HepG2 (cell line): Measurements from ENCODE around the gene ABHD11. TPM values are rescaled to one million over a fixed set of nuclear protein-coding genes. Genes with fewer than 3 reads are reported as not detected.

Source experiments
- EED ChIP-seq: sonication (generic); formaldehyde crosslinking; IDR thresholded peaks from 2 replicates; pipeline ENCODE4 v1.5.0; 2020; ENCODE audit warnings: mild to moderate bottlenecking, missing genetic modification reagents
- ETS1 ChIP-seq: sonication (generic); formaldehyde crosslinking; IDR thresholded peaks from 2 replicates; pipeline ENCODE4 v1.4.0; 2020; ENCODE audit warnings: missing genetic modification reagents
- GABPB1 ChIP-seq: IDR thresholded peaks from 2 replicates; pipeline ENCODE4 v1.6.1; 2016; ENCODE audit warnings: mild to moderate bottlenecking, missing genetic modification reagents, moderate library complexity, missing compliant biosample characterization
- POGZ ChIP-seq: sonication (generic); formaldehyde crosslinking; IDR thresholded peaks from 2 replicates; pipeline ENCODE4 v1.4.0; 2020; ENCODE audit warnings: mild to moderate bottlenecking, missing genetic modification reagents
- SAP130 ChIP-seq: IDR thresholded peaks from 2 replicates; pipeline ENCODE4 v1.6.1; 2016; ENCODE audit warnings: low read depth
- ZNF234 ChIP-seq: sonication (generic); formaldehyde crosslinking; conservative IDR thresholded peaks from 2 replicates; pipeline ENCODE4 v1.5.1; 2020; ENCODE audit warnings: mild to moderate bottlenecking, missing genetic modification reagents
- ZNF431 ChIP-seq: sonication (generic); formaldehyde crosslinking; IDR thresholded peaks from 2 replicates; pipeline ENCODE4 v1.9.0; 2022; ENCODE audit warnings: missing genetic modification reagents, low read depth, mild to moderate bottlenecking, borderline replicate concordance
- ZNF770 ChIP-seq: sonication (generic); formaldehyde crosslinking; IDR thresholded peaks from 2 replicates; pipeline ENCODE4 v1.5.0; 2020; ENCODE audit warnings: mild to moderate bottlenecking, missing genetic modification reagents
- ZNF891 ChIP-seq: sonication (generic); formaldehyde crosslinking; IDR thresholded peaks from 2 replicates; pipeline ENCODE4 v1.5.0; 2020; ENCODE audit warnings: mild to moderate bottlenecking, missing genetic modification reagents
- ZSCAN21 ChIP-seq: sonication (generic); formaldehyde crosslinking; IDR thresholded peaks from 2 replicates; pipeline ENCODE4 v1.8.0; 2022; ENCODE audit warnings: mild to moderate bottlenecking, missing genetic modification reagents, moderate library complexity, borderline replicate concordance
- ZSCAN31 ChIP-seq: sonication (generic); formaldehyde crosslinking; IDR thresholded peaks from 2 replicates; pipeline ENCODE4 v1.5.0; 2020; ENCODE audit warnings: low read depth, mild to moderate bottlenecking, missing genetic modification reagents
- polyA plus RNA-seq, 8 experiments: library from polyadenylated mRNA; depleted of rRNA in 3 of 8; stranded (reverse) in 7 of 8; unstranded in 1 of 8; fragments of >200 nt; fragmentation: Illumina TruSeq in 4 of 8; extraction: Trizol in 4 of 8; gene quantifications; 2 replicates each; pipeline versions ENCODE4 v1.2.1 to v1.2.3, GENCODE V29; 2011 to 2016; ENCODE audit warnings: low read depth in 4 of 8, missing spikeins in 1 of 8, mixed read lengths in 1 of 8; ENCODE audit not compliant: insufficient read depth in 1 of 8
- total RNA-seq, 5 experiments: library from RNA; depleted of rRNA; stranded (reverse); fragments of >200 nt; fragmentation: Illumina TruSeq; extraction: Trizol; gene quantifications; 2 replicates each; pipeline ENCODE4 v1.2.3, GENCODE V29; 2016; ENCODE audit warnings: low read depth in 1 of 5
- TF ChIP-seq, protein P1 (sequence below): sonication (generic); formaldehyde crosslinking; IDR thresholded peaks from 2 replicates; pipeline ENCODE4 v1.5.0; 2020; ENCODE audit warnings: mild to moderate bottlenecking, missing genetic modification reagents, borderline replicate concordance
- TF ChIP-seq, protein P2 (sequence below): sonication (generic); formaldehyde crosslinking; IDR thresholded peaks from 2 replicates; pipeline ENCODE4 v1.5.0; 2020; ENCODE audit warnings: mild to moderate bottlenecking, missing genetic modification reagents, borderline replicate concordance
- TF ChIP-seq, protein P3 (sequence below): sonication (generic); formaldehyde crosslinking; IDR thresholded peaks from 2 replicates; pipeline ENCODE4 v1.4.0; 2020; ENCODE audit warnings: mild to moderate bottlenecking, missing genetic modification reagents

Gene ABHD11
- total and polyA plus RNA-seq, 2 of the 13 experiments (the other 11 are each of a cell fraction or from before 2014, with no cell fraction given) = 7.0 to 8.1 TPM

GRCh38 chr7:73734619-73735527 is 3.7 kb downstream of the ABHD11 start (continued):
- TF ChIP-seq GABPB1 = peak; percentile 79
- 0 out of 2 replicates have a peak, but pooled peaks have one; percentile 56 for TF ChIP-seq ZSCAN31 (CRISPR knock-in tag)
- TF ChIP-seq ZNF234 (CRISPR knock-in tag) = no peak
- TF ChIP-seq ZNF891 (CRISPR knock-in tag) = peak; percentile 66; the same call in 1 of the 2 replicates
- TF ChIP-seq ZNF770 = peak; percentile 99
- peak; percentile 66; the same call in 1 of the 2 replicates for TF ChIP-seq ZSCAN21
- peak; percentile 80 for TF ChIP-seq SAP130
- TF ChIP-seq, protein P1, sequence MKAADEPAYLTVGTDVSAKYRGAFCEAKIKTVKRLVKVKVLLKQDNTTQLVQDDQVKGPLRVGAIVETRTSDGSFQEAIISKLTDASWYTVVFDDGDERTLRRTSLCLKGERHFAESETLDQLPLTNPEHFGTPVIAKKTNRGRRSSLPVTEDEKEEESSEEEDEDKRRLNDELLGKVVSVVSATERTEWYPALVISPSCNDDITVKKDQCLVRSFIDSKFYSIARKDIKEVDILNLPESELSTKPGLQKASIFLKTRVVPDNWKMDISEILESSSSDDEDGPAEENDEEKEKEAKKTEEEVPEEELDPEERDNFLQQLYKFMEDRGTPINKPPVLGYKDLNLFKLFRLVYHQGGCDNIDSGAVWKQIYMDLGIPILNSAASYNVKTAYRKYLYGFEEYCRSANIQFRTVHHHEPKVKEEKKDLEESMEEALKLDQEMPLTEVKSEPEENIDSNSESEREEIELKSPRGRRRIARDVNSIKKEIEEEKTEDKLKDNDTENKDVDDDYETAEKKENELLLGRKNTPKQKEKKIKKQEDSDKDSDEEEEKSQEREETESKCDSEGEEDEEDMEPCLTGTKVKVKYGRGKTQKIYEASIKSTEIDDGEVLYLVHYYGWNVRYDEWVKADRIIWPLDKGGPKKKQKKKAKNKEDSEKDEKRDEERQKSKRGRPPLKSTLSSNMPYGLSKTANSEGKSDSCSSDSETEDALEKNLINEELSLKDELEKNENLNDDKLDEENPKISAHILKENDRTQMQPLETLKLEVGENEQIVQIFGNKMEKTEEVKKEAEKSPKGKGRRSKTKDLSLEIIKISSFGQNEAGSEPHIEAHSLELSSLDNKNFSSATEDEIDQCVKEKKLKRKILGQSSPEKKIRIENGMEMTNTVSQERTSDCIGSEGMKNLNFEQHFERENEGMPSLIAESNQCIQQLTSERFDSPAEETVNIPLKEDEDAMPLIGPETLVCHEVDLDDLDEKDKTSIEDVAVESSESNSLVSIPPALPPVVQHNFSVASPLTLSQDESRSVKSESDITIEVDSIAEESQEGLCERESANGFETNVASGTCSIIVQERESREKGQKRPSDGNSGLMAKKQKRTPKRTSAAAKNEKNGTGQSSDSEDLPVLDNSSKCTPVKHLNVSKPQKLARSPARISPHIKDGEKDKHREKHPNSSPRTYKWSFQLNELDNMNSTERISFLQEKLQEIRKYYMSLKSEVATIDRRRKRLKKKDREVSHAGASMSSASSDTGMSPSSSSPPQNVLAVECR (CRISPR knock-in tag) = peak; percentile 43; the same call in 1 of the 2 replicates
- TF ChIP-seq POGZ (CRISPR knock-in tag) = 0 out of 2 replicates have a peak, but pooled peaks have one; percentile 52
- 0 out of 2 replicates have a peak, but pooled peaks have one; percentile 58 for TF ChIP-seq EED (CRISPR knock-in tag)
- TF ChIP-seq ZNF431 (CRISPR knock-in tag) = no peak
- TF ChIP-seq, protein P2, sequence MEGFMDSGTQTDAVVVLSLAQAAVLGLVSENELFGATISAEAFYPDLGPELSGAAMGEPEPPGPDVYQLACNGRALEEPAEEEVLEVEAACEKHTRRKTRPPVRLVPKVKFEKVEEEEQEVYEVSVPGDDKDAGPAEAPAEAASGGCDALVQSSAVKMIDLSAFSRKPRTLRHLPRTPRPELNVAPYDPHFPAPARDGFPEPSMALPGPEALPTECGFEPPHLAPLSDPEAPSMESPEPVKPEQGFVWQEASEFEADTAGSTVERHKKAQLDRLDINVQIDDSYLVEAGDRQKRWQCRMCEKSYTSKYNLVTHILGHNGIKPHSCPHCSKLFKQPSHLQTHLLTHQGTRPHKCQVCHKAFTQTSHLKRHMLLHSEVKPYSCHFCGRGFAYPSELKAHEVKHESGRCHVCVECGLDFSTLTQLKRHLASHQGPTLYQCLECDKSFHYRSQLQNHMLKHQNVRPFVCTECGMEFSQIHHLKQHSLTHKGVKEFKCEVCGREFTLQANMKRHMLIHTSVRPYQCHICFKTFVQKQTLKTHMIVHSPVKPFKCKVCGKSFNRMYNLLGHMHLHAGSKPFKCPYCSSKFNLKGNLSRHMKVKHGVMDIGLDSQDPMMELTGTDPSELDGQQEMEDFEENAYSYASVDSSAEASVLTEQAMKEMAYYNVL (CRISPR knock-in tag) = 0 out of 2 replicates have a peak, but pooled peaks have one; percentile 37
- no peak for TF ChIP-seq ETS1 (CRISPR knock-in tag)
- TF ChIP-seq, protein P3, sequence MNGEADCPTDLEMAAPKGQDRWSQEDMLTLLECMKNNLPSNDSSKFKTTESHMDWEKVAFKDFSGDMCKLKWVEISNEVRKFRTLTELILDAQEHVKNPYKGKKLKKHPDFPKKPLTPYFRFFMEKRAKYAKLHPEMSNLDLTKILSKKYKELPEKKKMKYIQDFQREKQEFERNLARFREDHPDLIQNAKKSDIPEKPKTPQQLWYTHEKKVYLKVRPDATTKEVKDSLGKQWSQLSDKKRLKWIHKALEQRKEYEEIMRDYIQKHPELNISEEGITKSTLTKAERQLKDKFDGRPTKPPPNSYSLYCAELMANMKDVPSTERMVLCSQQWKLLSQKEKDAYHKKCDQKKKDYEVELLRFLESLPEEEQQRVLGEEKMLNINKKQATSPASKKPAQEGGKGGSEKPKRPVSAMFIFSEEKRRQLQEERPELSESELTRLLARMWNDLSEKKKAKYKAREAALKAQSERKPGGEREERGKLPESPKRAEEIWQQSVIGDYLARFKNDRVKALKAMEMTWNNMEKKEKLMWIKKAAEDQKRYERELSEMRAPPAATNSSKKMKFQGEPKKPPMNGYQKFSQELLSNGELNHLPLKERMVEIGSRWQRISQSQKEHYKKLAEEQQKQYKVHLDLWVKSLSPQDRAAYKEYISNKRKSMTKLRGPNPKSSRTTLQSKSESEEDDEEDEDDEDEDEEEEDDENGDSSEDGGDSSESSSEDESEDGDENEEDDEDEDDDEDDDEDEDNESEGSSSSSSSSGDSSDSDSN (CRISPR knock-in tag) = peak; percentile 44
